Hepatocyte (in vitro differentiated cells): ENCODE measurements around the gene COX6B2.

Source experiments
- CTCF ChIP-seq: fragments of 200-600 bp; sonication (generic); IDR thresholded peaks from 2 replicates; pipeline ENCODE4 v1.5.1; 2016; ENCODE audit warnings: antibody characterized with exemption, mild to moderate bottlenecking; ENCODE audit not compliant: poor library complexity
- EZH2 ChIP-seq: fragments of 200-600 bp; sonication (generic); IDR thresholded peaks from 2 replicates; pipeline ENCODE4 v1.6.1; 2016; ENCODE audit warnings: antibody characterized with exemption, mild to moderate bottlenecking, borderline replicate concordance
- EZH2phosphoT487 ChIP-seq: fragments of 200-600 bp; sonication (generic); IDR thresholded peaks from one replicate; pipeline ENCODE4 v1.6.1; 2018; ENCODE audit warnings: antibody characterized with exemption, mild to moderate bottlenecking, low read depth, moderate library complexity; ENCODE audit not compliant: unreplicated experiment, severe bottlenecking

- TF ChIP-seq CTCF (no peak), EZH2phosphoT487 (no peak), EZH2 (no peak)
Observed at GRCh38 chr19:55305983-55306562, 48.4 kb downstream of the COX6B2 start.
